Prostate gland (tissue), 2 donors: ENCODE results near the gene POT1. TPM values are rescaled to one million over a fixed set of nuclear protein-coding genes. Genes with fewer than 3 reads are reported as not detected.

Experiments
- DNase-seq: peaks from one replicate; pipeline ENCODE4 v3.0.0-alpha.2; 2019; ENCODE audit warnings: low spot score
- H3K27ac ChIP-seq, 2 donors: fragments of 200-600 bp; sonication (generic); 2 replicates each; pipeline ENCODE4 v1.5.1; 2017 to 2019
- H3K27me3 ChIP-seq: fragments of 200-600 bp; sonication (generic); replicated peaks from 2 replicates; pipeline ENCODE4 v1.5.1; 2019; ENCODE audit not compliant: insufficient read depth
- H3K36me3 ChIP-seq, 2 donors: fragments of 200-600 bp; sonication (generic); 1 replicate in 1 of 2; 2 replicates in 1 of 2; pipeline versions ENCODE4 v1.5.1 to v1.8.1; 2017 to 2019
- H3K4me1 ChIP-seq: fragments of 200-600 bp; sonication (generic); replicated peaks from 2 replicates; pipeline ENCODE4 v1.5.1; 2019
- H3K4me3 ChIP-seq, 2 donors: fragments of 200-600 bp; sonication (generic); 2 replicates each; pipeline ENCODE4 v1.5.1; 2017 to 2019
- H3K9me3 ChIP-seq: fragments of 200-600 bp; sonication (generic); 2 replicates; pipeline ENCODE4 v1.5.1; 2017
- POLR2A ChIP-seq: fragments of 450-650 bp; IDR thresholded peaks from one replicate; pipeline ENCODE4 v1.6.1; 2016; ENCODE audit warnings: antibody characterized with exemption, mild to moderate bottlenecking
- POLR2AphosphoS5 ChIP-seq: sonication (generic); formaldehyde crosslinking; IDR thresholded peaks from one replicate; pipeline ENCODE4 v1.6.1; 2017; ENCODE audit warnings: antibody characterized with exemption
- WGBS: methylation state at CpG from one replicate; pipeline ENCODE4 v1.1.5; 2018; 5-methylcytosine and 5-hydroxymethylcytosine counted together
- intact Hi-C: fragments of 100-400 bp; cut with DNase I; formaldehyde crosslinking; loops from one replicate; pipeline ENCODE4 v1.14.2; 2022
- total RNA-seq, 2 donors: library from RNA; depleted of rRNA; stranded (reverse); fragments of >200 nt; gene quantifications; one replicate each; pipeline ENCODE4 v1.1.0, GENCODE V29; 2016
- TF ChIP-seq, protein P1 (sequence below), 4 experiments: fragments of 200-600 bp in 2 of 4; fragments of 450-650 bp in 2 of 4; sonication (generic) in 2 of 4; IDR thresholded peaks; 1 replicate in 3 of 4; 2 replicates in 1 of 4; pipeline ENCODE4 v1.5.1; 2016 to 2019; ENCODE audit warnings: antibody characterized with exemption in 4 of 4, mild to moderate bottlenecking in 2 of 4, moderate library complexity in 2 of 4

Gene POT1
- total RNA-seq, 2 donors from 2014 or later: 16.9 to 39.5 TPM

GRCh38 chr7:124776153-124776552, 153.5 kb downstream of the POT1 start:
- no peak for DNase-seq
- Histone ChIP-seq H3K27me3 (no peaks in the 10 kb centered on the region), H3K4me3 (no peak overlapping the region), H3K36me3 (no peaks in the 10 kb centered on the region), H3K27ac (no peak overlapping the region), H3K9me3 (no peaks in the 10 kb centered on the region), H3K4me1 (no peaks in the 10 kb centered on the region)
- intact Hi-C loops: no loop called here
- TF ChIP-seq, protein P1, sequence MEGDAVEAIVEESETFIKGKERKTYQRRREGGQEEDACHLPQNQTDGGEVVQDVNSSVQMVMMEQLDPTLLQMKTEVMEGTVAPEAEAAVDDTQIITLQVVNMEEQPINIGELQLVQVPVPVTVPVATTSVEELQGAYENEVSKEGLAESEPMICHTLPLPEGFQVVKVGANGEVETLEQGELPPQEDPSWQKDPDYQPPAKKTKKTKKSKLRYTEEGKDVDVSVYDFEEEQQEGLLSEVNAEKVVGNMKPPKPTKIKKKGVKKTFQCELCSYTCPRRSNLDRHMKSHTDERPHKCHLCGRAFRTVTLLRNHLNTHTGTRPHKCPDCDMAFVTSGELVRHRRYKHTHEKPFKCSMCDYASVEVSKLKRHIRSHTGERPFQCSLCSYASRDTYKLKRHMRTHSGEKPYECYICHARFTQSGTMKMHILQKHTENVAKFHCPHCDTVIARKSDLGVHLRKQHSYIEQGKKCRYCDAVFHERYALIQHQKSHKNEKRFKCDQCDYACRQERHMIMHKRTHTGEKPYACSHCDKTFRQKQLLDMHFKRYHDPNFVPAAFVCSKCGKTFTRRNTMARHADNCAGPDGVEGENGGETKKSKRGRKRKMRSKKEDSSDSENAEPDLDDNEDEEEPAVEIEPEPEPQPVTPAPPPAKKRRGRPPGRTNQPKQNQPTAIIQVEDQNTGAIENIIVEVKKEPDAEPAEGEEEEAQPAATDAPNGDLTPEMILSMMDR (IDR thresholded peaks at IDR 0.05): no peak
- TF ChIP-seq POLR2AphosphoS5 (no peak), POLR2A (no peak)
- WGBS: 47% methylated on average over 2 of the region's 2 CpGs

DNA sequence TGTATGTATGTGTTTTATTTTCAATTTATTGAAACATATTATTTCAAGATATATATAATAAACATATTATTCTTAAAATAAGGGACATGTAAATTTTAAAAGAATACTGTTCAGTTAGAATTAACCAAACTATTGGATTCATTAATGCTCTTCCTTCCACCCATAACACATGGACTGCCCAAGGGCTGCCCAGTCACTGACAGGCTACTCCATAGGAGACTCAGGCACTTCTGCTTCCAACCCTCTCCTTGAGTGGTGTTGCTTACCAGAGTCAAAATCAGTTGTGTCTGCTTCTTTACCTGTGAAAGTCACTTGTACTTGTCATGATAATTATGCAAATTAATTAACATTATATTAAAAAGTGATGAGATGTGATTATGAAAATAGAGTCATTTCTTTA, 154.2 kb downstream of the POT1 start:
- TF ChIP-seq, protein P1 (IDR thresholded peaks at IDR 0.05): no peak
- TF ChIP-seq POLR2A: no peak
- no peak for TF ChIP-seq POLR2AphosphoS5
- no peak for DNase-seq
- intact Hi-C loops: no loop called here
- no peaks in the 10 kb centered on the region for H3K36me3 ChIP-seq
- no peak overlapping the region for H3K27ac ChIP-seq
- no peak overlapping the region for H3K4me3 ChIP-seq
- H3K4me1 ChIP-seq: no peaks in the 10 kb centered on the region
- H3K9me3 ChIP-seq: no peaks in the 10 kb centered on the region
- H3K27me3 ChIP-seq: no peaks in the 10 kb centered on the region

GRCh38 chr7:124773938-124774337, 155.7 kb downstream of the POT1 start:
- H3K9me3 ChIP-seq: no peaks in the 10 kb centered on the region
- intact Hi-C loops: no loop called here
- H3K27ac ChIP-seq: no peak overlapping the region
- no peak for DNase-seq
- no peak overlapping the region for H3K4me3 ChIP-seq
- WGBS: 93% methylated on average over 4 of the region's 4 CpGs
- TF ChIP-seq, protein P1 (IDR thresholded peaks at IDR 0.05): no peak
- TF ChIP-seq POLR2A (no peak), POLR2AphosphoS5 (no peak)
- H3K4me1 ChIP-seq: no peaks in the 10 kb centered on the region
- H3K36me3 ChIP-seq: no peaks in the 10 kb centered on the region
- H3K27me3 ChIP-seq: no peaks in the 10 kb centered on the region

DNA sequence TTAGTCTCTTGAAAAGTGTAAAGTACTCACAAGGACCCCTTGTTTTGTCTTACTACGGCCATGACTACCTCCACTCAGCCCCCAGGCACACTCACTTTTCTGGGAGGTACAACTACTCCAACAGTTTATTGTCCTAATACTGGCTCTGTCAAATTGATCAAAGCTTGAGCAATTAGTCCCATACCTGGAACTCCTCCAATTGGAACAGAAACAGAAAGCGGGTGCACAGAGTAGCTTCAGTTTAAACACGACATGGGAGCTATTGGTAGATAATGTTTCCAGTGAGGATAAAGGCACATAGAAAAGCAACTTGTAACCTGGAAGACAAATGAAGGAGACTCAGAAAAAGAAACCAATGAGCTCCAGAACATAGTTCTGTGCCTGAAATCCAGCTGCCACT, 156.3 kb downstream of the POT1 start:
- Histone ChIP-seq H3K4me3 (no peak overlapping the region), H3K27me3 (no peaks in the 10 kb centered on the region), H3K4me1 (no peaks in the 10 kb centered on the region), H3K27ac (no peak overlapping the region), H3K9me3 (no peaks in the 10 kb centered on the region), H3K36me3 (no peaks in the 10 kb centered on the region)
- no peak for DNase-seq
- WGBS: 28% methylated on average over 3 of the region's 3 CpGs
- intact Hi-C loops: no loop called here
- TF ChIP-seq, protein P1 (IDR thresholded peaks at IDR 0.05): no peak
- TF ChIP-seq POLR2A (no peak), POLR2AphosphoS5 (no peak)

Other genes starting within 250 kb of the POT1 start
- 10 to 100 TPM in 1 of 2 donors, 1 to 10 TPM in 1; 1.6 to 69.4 TPM for gene GPR37, start 164.0 kb downstream of the POT1 start, total RNA-seq